SIG-M5 (cell line): ENCODE results near the gene ATP2A3.
A peak's percentile ranks its signal among the peaks of the same experiment; 100 is the strongest.

ENCODE experiments used
- DNase-seq: peaks from one replicate; lab custom pipeline; 2025; lab: John Stamatoyannopoulos, UW

Gene ATP2A3

DNA sequence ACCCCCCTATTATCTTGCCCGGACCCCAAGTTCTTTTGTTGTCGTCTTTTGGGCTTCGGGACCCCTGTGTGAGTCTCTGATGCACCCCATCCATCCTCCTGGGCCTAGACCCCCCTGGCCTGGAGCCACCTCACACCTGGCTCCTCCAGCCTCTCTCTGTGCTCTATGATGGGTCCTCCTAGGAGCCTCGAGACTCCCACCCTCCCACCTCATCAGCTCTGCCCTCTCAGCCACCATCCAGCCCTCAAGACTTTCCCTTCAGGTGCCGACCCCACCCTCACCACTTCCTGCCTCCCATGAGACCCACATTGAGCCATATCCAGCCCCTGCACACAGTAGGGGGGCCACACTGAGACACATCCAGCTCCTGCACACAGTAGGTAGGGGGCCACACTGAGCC is 8.7 kb upstream of the ATP2A3 start:
- no peak for DNase-seq

DNA sequence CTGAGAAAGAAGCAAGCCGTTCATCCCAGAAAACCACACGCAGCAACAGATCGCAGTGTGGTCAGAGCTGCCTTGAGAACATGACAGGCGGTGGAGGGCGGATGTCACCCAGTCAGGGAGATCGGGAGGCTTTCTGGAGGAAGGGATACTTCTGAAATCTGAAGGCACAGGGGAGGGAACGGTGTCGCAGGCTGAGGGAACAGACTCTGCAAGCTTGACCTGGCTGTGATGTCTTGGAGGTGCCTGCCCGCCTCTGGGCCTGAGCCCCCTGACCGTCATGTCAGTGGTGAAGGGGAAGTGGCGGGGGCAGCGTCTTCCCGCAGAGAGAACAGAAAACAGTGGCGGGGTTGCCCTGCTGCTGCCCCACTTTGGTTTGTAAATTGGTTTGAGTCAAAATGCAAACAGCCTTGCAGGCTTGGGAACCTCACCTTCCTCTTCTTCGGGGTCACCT is 8.1 kb upstream of the ATP2A3 start:
- no peak for DNase-seq

DNA sequence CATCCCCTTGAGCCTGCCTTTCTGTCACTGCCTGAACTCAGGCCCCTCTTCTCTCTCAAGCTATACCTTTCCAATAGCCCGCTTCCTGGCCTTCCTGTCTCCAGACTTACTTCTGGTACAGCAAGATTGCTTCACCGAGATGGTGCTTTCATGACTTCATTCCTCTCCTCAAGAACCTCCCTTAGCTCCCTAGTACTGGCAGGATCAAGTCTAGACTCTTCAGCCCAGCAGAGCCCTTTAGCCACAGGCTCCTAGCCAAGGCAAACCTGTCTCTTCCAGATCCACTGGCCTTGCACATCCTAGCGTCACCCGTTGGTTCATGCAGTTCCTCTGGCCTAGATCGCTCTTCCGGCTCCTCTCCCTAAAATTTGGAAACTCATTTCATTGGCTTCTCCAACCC is 6.4 kb upstream of the ATP2A3 start:
- no peak for DNase-seq

DNA sequence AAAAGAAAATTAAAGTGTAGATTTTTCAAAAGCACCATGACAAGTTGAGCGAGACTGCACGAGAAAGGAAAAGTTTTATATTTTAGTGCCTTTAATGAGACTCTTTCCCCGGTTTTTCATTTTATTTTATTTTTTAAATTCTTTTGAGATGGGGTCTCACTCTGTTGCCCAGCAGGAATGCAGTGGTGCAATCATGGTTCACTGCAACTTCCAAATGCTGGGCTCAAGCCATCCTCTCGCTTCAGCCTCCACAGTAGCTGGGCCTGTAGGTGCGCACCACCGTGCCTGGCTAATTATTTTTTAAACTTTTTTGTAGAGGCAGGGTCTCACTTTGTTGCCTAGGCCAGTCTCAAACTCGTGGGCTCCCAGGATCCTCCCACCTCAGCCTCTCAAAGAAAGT is 5.7 kb upstream of the ATP2A3 start:
- DNase-seq, result no peak

DNA sequence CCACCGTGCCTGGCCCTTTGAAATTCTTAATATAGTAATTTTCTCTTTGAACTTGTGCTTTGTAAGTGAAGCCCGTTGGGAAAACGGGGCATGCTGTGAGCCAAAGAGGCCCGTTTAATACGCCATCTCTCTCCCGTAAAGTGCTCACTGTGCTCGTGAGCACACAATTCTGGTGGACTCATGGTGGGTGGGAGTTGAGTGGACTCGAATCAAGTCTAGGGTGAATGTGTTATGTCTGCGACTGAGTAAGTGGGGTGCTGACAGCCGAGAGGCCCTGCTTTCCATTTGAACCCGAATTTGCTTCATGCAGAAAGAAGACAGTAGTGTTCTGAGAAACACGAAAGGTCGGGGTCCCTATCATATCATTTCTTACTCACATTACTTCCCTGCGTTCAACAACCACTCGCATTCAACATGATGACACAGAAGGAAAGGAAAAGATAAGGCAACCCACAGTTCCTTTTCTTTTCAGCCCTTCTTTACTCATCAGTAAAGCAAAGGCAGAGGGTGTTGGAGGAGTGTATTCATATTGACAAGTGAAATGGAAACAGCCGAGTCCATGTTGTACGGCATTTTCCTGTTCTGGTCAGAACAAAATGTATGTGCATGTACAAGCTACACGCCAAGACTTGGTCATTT is 4.8 kb upstream of the ATP2A3 start:
- DNase-seq, result no peak

DNA sequence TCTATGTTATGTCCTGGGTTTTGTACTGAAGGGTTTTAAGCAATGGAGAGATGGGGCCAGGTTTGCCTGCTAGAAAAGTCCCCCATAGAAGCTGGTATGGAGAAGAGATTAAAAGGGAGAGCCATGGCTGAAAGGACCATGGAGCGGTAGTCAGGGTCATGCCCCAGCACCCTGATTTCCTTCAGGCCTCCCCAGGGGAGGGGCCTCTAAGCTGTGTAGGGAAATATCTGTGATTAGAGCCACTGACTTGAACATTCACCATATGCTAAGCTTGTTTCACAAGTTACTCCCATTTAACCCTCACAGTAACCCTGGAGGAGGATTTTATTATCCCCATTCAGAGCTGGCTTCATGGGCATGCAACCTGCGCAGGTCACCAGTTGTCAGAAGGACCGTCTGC is 3.8 kb upstream of the ATP2A3 start:
- no peak for DNase-seq

DNA sequence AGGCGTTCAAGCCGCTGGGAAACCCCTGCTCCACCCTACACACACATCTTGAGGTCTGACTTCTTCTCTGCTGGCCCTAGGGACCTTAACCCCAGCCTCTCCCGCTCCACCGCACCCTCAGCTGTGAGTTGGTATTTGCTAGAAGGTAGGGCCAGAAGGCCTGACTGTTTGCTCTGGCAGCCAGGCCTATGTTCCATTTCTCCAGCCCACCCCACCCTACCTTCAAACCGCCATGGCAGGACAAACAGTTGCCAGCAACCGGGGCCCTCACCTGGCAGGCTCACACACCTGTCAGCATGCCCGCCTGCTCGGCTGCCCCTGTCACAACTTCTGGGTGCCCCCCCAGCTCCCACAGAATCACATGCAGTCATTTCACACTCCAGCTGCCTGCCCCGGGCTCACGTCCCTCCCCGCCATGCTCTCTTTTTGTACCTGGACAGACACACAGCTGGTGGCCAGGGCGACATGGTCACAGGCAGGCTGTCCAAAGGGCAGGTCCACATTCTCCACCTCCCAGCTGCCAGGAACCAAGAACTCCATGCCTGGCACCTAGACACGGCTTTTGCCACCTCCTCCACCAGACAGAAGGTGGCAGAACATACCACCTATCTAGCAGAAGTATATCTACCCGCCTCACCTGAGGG is 2.6 kb upstream of the ATP2A3 start:
- no peak for DNase-seq

DNA sequence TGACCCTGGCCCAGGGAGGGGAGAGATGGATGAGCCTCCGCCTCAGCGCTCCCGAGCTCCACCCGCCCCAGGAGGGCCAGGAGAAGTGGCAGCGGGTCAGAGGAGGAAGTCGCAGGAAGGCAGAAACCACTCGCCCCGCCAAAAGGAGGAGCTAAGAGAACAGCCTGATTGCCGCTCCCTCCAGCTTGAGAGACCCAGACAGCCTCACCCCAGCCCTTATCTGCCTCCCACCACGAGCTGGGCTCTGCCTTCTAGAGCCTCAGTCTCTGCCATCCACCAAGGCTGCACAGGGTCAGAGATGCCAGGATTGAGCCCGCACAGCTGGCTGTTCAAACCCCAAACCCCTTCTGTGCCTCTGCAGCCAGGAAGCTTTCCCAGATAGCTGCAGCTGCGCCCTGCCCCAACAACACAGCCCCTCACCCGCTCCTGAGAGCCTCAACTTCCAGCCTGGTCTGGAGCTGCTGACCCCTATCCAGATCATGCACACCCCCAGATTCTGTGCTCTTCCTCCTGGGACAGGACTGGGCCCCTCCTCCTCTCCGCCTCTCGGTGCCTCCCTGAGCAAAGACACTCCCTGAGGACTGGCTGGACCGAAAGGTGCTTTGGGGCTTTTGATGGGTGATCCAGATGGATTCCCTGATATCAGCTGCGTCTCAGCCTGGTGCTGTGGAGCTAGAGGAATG is 1.0 kb upstream of the ATP2A3 start:
- peak; percentile 35 for DNase-seq

DNA sequence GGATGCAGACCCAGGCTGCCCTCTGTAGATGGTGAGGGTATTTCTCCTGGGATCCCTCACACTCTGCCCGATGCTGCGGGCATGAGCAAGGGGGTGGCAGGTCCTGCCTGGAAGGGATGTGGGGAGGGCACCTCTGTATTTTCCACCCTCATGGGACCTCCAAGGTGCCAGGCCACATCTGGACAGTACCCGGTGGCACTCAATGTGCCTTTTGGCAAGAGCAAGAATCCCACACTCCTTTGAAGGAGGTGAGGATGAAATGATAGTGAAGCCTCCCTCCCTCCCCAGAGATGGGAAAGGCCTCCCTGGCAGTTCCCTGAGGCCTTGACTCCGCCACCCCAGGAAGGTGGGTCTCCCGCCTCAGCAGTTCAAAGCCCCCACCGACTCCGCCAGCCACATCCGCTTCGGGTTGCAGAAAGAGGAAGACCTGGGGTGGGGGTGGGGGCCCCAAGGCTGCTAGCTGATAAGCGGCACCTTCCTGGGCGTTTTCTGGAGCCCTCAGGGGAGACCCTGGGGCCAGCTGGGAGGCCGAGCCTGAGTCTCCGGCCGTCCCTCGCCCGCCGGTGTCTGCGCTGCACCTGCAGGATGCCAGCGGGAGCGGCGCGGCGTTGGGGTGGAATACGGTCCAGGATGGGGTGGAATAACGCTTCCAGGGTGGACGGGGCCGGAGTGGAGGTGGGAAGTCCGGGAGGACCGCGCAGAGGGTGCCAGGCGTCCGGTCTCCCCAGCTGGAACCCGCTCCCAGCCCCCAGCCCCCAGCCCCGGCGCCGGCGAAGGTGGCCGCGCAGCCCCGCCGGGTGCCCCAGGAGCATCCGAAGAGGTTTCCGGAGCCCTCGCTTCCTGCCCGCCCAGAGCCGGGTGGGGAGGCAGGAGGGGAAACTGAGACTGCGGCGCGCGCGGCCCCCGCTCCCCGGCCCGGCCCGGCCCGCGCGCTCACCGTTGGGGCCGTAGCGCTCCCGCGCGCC is 718 bp downstream of the ATP2A3 start:
- no peak for DNase-seq

DNA sequence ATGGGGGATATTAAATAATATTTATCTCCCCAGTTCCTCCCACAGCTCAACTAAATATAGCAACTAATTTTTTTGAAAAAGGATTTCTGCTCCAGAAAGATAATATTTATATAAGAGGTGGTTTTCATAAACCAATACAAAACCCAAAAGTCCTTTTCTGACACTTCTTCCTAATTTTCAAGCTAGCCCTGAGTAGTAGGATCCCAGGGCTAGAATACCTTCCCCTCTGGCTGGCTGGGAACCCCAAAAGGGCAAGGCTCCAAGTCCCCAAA is 1.3 kb downstream of the ATP2A3 start:
- no peak for DNase-seq

DNA sequence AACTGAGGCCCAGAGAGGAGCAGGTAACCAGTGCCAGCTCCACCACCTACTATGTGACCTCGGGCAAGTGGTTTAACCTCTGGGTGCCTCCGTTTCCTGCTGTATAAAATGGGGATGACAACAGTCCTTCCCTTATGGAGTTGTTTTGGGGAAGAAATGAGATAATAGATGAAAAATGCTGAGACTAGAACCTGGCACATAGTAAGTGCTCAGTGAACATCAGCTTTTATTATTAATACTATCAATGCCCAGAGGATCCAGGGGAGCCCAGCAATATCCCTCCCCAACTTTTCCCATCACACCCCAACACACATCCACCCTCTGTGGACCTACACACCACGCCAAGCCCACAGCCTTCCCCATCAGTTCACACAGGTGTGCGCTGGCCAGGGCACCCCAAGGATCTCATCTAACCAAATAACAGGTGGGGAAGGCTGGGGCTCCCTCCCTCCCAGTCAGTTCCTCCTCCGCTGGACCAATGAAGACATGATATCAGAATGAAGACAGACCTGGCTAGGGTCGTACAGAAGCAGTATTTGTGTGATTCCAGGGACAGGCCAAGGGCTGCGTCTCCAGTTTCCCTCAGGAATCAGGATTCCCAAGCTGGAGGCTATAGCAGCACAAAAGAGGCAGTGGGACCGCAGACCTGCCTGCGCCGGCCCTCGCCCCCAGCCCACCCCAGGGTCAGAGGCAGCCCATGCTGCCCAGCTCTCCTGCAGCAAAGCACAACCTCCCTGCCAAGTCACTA is 1.8 kb downstream of the ATP2A3 start:
- DNase-seq, result no peak

DNA sequence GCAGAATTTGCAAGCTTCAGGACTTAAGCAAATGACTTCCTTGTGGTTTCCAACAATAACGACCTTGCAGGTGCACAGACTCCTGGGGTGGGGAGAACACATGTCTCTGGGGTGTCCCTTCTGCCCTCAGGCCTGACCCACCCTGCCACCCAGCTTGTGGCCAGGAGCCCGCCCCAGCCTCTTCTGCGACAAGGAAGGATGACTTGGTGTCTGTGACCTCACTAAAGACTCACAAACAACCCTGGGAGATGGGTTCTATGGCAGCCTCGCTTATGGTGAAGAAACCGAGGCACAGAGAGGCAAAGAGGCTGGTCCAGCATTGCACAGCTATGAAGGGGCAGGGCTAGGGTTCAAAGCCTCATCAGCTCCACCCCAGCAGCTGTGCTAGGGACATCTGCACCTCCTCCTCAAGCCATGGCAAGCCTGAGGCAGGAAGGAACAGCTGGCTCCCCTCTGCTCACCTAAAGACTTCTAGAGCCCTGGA is 2.6 kb downstream of the ATP2A3 start:
- no peak for DNase-seq

DNA sequence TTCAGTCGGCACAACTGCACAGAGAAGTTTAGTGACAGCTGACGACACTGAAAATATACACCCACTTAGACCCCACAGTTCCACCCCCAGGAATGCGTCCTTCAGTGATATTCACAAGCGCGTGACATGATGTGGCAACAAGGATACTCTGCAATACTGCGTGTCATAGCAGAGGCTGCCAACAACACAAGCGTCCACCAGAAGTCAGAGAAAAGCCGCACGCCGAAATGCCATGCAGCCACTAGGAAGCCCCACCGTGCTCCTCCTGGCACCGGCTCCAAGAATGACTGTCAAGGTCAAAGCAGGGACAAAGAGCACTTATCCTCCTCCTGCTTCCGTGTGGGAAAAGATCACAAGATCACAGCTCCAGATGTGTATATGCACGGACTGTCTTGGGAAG is 3.5 kb downstream of the ATP2A3 start:
- DNase-seq, result no peak

DNA sequence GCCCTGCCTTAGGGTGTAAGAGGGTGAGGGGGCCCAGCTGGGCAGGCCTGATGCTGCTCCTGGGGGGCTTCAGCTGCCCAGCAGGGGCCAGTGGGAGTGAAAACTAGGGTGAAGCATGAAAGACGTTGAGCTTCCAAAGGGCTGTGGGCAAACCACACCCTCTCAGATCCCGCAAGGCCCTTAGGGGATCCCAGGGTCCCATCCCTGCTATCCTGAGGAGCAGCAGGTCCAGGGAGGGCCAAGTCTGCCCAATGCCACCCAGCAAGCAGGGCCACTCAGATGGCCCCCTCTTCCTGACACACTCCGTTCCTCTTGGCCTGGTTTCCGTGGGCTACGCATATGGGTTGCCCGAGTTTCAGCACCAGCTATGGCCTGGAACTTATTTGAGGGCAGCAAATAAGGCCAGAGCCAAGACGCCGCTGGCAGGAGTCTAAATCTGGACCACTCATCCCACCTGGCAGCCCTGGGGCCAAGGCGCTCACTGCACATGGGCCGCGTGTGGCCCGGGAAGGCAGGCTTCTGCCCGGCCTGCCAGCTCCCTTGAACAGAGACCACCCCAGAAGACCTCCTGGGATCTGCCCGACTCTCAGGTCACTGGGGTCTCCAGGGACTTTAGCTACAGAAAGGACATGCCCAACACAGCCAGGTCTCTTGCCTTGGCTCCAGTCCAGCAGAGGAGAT is 4.2 kb downstream of the ATP2A3 start:
- no peak for DNase-seq

DNA sequence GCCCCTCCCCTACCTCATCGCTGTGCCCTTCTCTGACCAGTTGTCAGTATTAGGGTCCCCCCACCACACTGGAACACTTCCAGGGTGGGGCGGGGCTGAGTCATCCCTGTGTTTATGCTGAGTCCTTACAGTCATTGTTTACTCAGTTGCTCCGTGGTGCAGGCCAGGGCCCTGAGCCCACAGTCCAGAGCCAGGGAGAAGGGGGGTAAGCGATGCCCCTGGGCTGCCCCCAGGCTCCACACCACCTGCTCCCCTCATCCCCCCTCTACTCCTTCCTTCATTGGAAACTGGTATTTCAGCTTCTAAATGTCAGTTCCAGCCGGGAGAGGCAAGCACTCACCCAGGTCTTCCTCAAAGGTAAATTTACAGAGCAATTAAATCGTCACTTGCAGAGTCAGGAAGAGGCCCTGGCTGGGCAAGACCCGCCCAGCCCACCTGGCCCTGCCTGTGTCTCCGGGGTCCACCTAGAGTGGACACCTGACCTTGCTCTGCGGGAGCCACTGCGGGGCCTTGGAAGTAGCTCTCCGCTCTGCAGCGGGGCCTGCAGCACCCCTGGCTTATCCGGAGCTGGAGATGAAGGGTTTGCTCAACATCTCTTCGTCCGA is 4.8 kb downstream of the ATP2A3 start:
- DNase-seq, result no peak

DNA sequence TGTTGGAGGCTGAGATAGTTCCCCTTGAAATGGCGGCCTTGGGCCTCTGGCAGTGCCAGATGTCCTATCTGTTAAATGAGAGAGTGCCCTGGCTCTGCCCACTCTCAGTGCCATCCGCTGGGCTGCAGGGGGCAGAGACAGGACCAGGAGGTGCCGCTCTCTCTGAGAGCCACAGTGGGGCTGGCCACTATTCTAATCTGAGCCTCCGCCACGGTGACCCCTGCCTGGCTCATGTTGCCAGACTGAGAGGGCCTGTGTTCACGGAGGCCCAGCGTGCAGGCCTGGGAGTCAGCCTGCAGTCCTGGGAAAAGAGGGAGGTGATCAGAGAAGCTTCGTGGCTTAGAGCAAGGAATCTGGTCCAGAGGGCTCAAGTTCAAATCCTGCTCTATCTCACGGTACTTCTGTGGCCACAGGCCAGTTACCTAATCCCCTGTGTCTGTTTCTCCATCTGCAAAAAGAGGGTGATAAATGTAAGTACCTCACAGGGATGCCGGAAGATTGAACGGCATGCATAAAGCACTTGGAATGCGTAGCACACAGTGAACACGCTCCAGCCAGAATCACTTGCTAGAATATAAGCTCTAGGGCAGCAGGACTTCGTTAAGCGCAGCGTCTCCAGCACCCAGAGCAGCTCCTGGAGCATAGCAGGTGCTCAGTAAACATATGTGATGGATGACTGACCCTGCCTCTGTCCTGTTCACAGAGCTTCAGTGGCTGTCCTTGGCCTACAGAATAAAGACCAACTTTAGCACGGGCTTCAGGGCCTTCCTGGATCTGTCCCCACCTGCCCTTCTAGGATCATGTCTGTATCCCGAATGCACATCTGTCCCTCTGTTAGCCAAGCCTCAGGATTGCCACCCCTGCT is 6.3 kb downstream of the ATP2A3 start:
- no peak for DNase-seq

DNA sequence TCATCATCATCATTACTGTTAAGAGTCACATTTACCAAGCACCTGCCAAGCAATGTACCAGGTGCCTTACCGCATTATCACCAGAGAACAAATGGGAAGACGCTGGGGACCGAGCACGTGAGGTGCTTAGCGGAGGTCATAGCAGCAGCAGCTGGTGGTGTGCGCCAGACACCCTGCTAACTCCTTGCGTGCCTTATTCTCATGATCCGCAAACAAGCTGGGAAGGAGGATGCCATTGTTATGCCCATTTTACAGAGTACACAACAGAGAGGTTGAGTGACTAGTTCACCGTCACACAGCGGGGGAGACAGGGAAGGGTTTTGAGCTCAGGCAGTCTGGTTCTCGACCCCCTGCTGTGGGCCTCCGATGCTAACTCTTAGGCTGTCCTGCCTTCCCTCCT is 7.3 kb downstream of the ATP2A3 start:
- no peak for DNase-seq

DNA sequence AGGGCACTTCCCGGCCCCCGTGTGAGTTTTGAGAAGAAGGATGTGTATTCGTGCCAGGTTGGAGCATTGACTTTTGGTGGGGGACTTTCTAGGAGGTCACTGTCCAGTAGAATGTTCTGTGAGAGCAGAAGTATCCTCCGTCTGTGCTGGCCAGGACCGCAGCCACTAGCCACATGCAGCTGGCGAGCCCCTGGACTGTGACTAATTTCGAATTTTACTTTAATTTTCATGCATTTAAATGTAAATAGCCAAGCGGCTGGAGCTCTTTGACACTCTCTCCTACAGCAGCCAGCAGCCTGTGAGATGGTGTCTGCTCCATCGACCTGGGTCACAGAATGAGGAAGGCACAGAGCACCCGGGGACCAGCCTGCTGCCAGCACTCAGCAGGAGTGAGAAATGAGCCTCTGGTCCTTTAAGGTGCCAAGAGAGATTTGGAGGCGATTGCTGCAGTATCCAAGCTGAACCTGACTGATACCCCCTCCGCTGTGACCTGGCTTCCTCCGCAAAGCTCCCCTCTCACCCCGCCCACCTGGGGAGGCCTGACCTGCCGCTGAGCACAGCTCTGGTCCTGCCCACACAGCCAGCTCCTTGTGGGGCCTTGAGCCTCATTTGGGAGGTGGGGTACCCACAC is 7.8 kb downstream of the ATP2A3 start:
- no peak for DNase-seq

DNA sequence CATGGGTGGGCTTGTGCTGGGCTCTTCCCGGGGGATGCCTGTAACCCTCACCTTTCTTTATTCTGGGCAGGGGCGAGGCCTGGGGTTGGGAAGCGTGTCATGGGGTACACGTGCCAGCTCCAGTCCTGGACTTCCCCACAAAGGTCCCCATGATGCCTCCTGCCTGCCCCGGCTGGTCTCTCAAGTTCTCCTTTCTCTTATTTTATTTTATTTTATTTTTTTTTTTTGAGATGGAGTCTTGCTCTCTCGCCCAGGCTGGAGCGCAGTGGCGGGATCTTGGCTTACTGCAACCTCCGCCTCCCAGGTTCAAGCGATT is 8.6 kb downstream of the ATP2A3 start:
- DNase-seq, result no peak
